HEK293 (cell line): ENCODE data around the gene PDE8B.

Experiments used
- CTCF ChIA-PET: fragments of 350-600 bp; formaldehyde crosslinking; extraction: SDS; loops from one replicate; lab custom pipeline; 2021; ENCODE audit warnings: antibody characterized with exemption; lab: Yijun Ruan, JAX
- POLR2A ChIA-PET: fragments of 300-600 bp; formaldehyde crosslinking; extraction: SDS; loops from one replicate; lab custom pipeline; 2020; ENCODE audit warnings: antibody characterized with exemption, inconsistent platforms; lab: Yijun Ruan, JAX
- H3K27ac ChIP-seq: fragments of 200-500 bp; sonication (Bioruptor generic); 2 replicates; pipeline ENCODE4 v1.5.1; 2014; ENCODE audit warnings: low read depth, low read length, control low read depth, inconsistent platforms; ENCODE audit errors: extremely low read depth
- H3K36me3 ChIP-seq, 2 experiments: fragments of 200-500 bp in 1 of 2; sonication (Bioruptor generic) in 1 of 2; 1 replicate in 1 of 2; 2 replicates in 1 of 2; pipeline ENCODE4 v1.5.1; 2014 to 2017; ENCODE audit warnings: inconsistent platforms in 2 of 2, low read length in 2 of 2; ENCODE audit not compliant: control insufficient read depth in 2 of 2, insufficient read depth in 1 of 2
- H3K4me1 ChIP-seq: fragments of 200-500 bp; sonication (Bioruptor generic); 2 replicates; pipeline ENCODE4 v1.5.1; 2014; ENCODE audit warnings: mild to moderate bottlenecking, low read length, inconsistent platforms; ENCODE audit not compliant: control insufficient read depth, insufficient read depth
- H3K4me3 ChIP-seq: 2 replicates; pipeline ENCODE4 v1.5.1; 2011; ENCODE audit warnings: low read depth, mild to moderate bottlenecking, control low read depth, low read length, moderate library complexity
- H3K9me3 ChIP-seq: fragments of 200-500 bp; sonication (Bioruptor generic); 2 replicates; pipeline ENCODE4 v1.5.1; 2014; ENCODE audit warnings: low read depth, low read length, inconsistent platforms; ENCODE audit not compliant: control insufficient read depth, insufficient read depth
- BCL11B ChIP-seq: fragments of 450-650 bp; formaldehyde crosslinking; IDR thresholded peaks from 2 replicates; pipeline ENCODE4 v1.5.1; 2016; ENCODE audit warnings: low read depth, missing biosample characterization, missing genetic modification characterization
- ELK4 ChIP-seq: IDR thresholded peaks from 2 replicates; pipeline ENCODE4 v1.6.1; 2011; ENCODE audit warnings: mild to moderate bottlenecking, low read depth, low read length, borderline replicate concordance
- SALL2 ChIP-seq: fragments of 450-650 bp; formaldehyde crosslinking; IDR thresholded peaks from 2 replicates; pipeline ENCODE4 v1.5.0; 2017; ENCODE audit warnings: missing biosample characterization, mild to moderate bottlenecking, missing genetic modification characterization, borderline replicate concordance
- SCRT2 ChIP-seq: fragments of 450-650 bp; formaldehyde crosslinking; IDR thresholded peaks from 2 replicates; pipeline ENCODE4 v1.5.1; 2016; ENCODE audit warnings: missing biosample characterization, missing genetic modification characterization
- YY2 ChIP-seq: fragments of 450-650 bp; formaldehyde crosslinking; IDR thresholded peaks from 2 replicates; pipeline ENCODE4 v1.5.1; 2016; ENCODE audit warnings: missing biosample characterization, missing genetic modification characterization
- ZNF10 ChIP-seq: fragments of 450-650 bp; formaldehyde crosslinking; IDR thresholded peaks from 2 replicates; pipeline ENCODE4 v1.5.1; 2017; ENCODE audit warnings: missing biosample characterization, missing genetic modification characterization
- ZNF121 ChIP-seq: fragments of 450-650 bp; formaldehyde crosslinking; IDR thresholded peaks from 2 replicates; pipeline ENCODE4 v1.5.1; 2016; ENCODE audit warnings: missing biosample characterization, missing genetic modification characterization
- ZNF146 ChIP-seq: fragments of 450-650 bp; formaldehyde crosslinking; IDR thresholded peaks from 2 replicates; pipeline ENCODE4 v1.5.1; 2016; ENCODE audit warnings: missing biosample characterization, missing genetic modification characterization
- ZNF221 ChIP-seq: fragments of 450-650 bp; formaldehyde crosslinking; IDR thresholded peaks from 2 replicates; pipeline ENCODE4 v1.5.1; 2017; ENCODE audit warnings: missing biosample characterization, missing genetic modification characterization, borderline replicate concordance
- ZNF223 ChIP-seq: fragments of 450-650 bp; formaldehyde crosslinking; IDR thresholded peaks from 2 replicates; pipeline ENCODE4 v1.5.1; 2016; ENCODE audit warnings: missing biosample characterization, missing genetic modification characterization
- ZNF26 ChIP-seq: fragments of 450-650 bp; formaldehyde crosslinking; IDR thresholded peaks from 2 replicates; pipeline ENCODE4 v1.5.1; 2016; ENCODE audit warnings: missing biosample characterization, missing genetic modification characterization
- ZNF513 ChIP-seq: fragments of 450-650 bp; IDR thresholded peaks from 2 replicates; pipeline ENCODE4 v1.5.1; 2018; ENCODE audit warnings: missing biosample characterization, missing genetic modification characterization
- ZNF558 ChIP-seq: fragments of 450-650 bp; formaldehyde crosslinking; IDR thresholded peaks from 2 replicates; pipeline ENCODE4 v1.5.1; 2016; ENCODE audit warnings: missing biosample characterization, missing genetic modification characterization
- ZNF600 ChIP-seq: fragments of 450-650 bp; formaldehyde crosslinking; IDR thresholded peaks from 2 replicates; pipeline ENCODE4 v1.5.1; 2016; ENCODE audit warnings: missing biosample characterization, missing genetic modification characterization
- ZNF645 ChIP-seq: fragments of 450-650 bp; formaldehyde crosslinking; IDR thresholded peaks from 2 replicates; pipeline ENCODE4; 2016; ENCODE audit warnings: missing biosample characterization, missing genetic modification characterization
- ZNF660 ChIP-seq: fragments of 450-650 bp; IDR thresholded peaks from 2 replicates; pipeline ENCODE4 v1.5.1; 2018; ENCODE audit warnings: missing biosample characterization, mild to moderate bottlenecking, missing genetic modification characterization
- ZNF664 ChIP-seq: fragments of 450-650 bp; formaldehyde crosslinking; IDR thresholded peaks from 2 replicates; pipeline ENCODE4 v1.5.1; 2016; ENCODE audit warnings: missing biosample characterization, missing genetic modification characterization
- ZNF76 ChIP-seq: fragments of 450-650 bp; formaldehyde crosslinking; IDR thresholded peaks from 2 replicates; pipeline ENCODE4; 2016; ENCODE audit warnings: low read depth, missing biosample characterization, missing genetic modification characterization, borderline replicate concordance
- ZNF791 ChIP-seq: fragments of 450-650 bp; formaldehyde crosslinking; IDR thresholded peaks from 2 replicates; pipeline ENCODE4 v1.5.1; 2016; ENCODE audit warnings: missing biosample characterization, missing genetic modification characterization
- ZSCAN16 ChIP-seq: fragments of 450-650 bp; formaldehyde crosslinking; IDR thresholded peaks from 2 replicates; pipeline ENCODE4 v1.5.1; 2016; ENCODE audit warnings: missing biosample characterization, missing genetic modification characterization
- ZSCAN4 ChIP-seq: fragments of 450-650 bp; formaldehyde crosslinking; IDR thresholded peaks from 2 replicates; pipeline ENCODE4 v1.5.1; 2017; ENCODE audit warnings: missing biosample characterization, missing genetic modification characterization

PDE8B gene

GRCh38 chr5:77398896-77399295 is 188.4 kb downstream of the PDE8B start:
- Histone ChIP-seq H3K27ac (no peak overlapping the region), H3K36me3 (no peaks in the 10 kb centered on the region), H3K4me3 (no peak overlapping the region), H3K9me3 (no peaks in the 10 kb centered on the region), H3K4me1 (no peaks in the 10 kb centered on the region)
- TF ChIP-seq ELK4 (no peak), ZNF791 (no peak), SALL2 (tag by site-specific recombination) (no peak), ZNF513 (tag by site-specific recombination) (no peak), ZNF558 (no peak), ZNF645 (tag by site-specific recombination) (no peak), BCL11B (tag by site-specific recombination) (no peak), ZNF26 (tag by site-specific recombination) (no peak), YY2 (tag by site-specific recombination) (no peak), ZNF664 (tag by site-specific recombination) (no peak), ZNF76 (tag by site-specific recombination) (no peak), ZNF146 (tag by site-specific recombination) (no peak), ZSCAN4 (no peak), ZNF121 (tag by site-specific recombination) (no peak), ZNF221 (tag by site-specific recombination) (no peak), ZNF600 (tag by site-specific recombination) (no peak), ZNF660 (tag by site-specific recombination) (no peak), ZNF223 (tag by site-specific recombination) (no peak), ZSCAN16 (tag by site-specific recombination) (no peak)
- POLR2A ChIA-PET: no interaction called here
- CTCF ChIA-PET: no interaction called here

- no peaks in the 10 kb centered on the region for H3K9me3 ChIP-seq
- H3K36me3 ChIP-seq: no peaks in the 10 kb centered on the region
- no peak overlapping the region for H3K27ac ChIP-seq
- no peaks in the 10 kb centered on the region for H3K4me1 ChIP-seq
- ChIA-PET POLR2A (no interaction called here), CTCF (interaction anchor here (0.8 kb wide), 1 partner anchor 10 kb away, joined by 4 read pairs; no protein-coding TSS in a partner anchor)
- TF ChIP-seq SCRT2 (tag by site-specific recombination) (0 out of 2 replicates have a peak, but pooled peaks have one; percentile 9), ZNF10 (tag by site-specific recombination) (no peak)
- H3K4me3 ChIP-seq: no peak overlapping the region
Observed at GRCh38 chr5:77400645-77401044, 190.2 kb downstream of the PDE8B start.
